Measurements from ENCODE around the gene LRCH2.

Gene LRCH2

GRCh38 chrX:115233497-115234455, at the start of gene LRCH2:
Gene LRCH2 (minus strand): TSS chrX:115234096. CDS start chrX:115234041, 55 bp downstream.
- Mint-ChIP-seq H3K4me3 (no peak within 1 kb of the TSS), H3K27ac (no peak within 1 kb of the TSS), H3K4me1 (no peaks in the 10 kb centered on the region), H3K9me3 (no peaks in the 10 kb centered on the region), H3K27me3 (peaks cover 21% of the 10 kb centered on the region), H3K36me3 (ENCODE audit: low read depth) (no peaks in the 10 kb centered on the region)
- no peak for DNase-seq
- no peak for ATAC-seq

- DNase-seq (no peak), ATAC-seq (no peak)
- Mint-ChIP-seq H3K27ac (no peak overlapping the region), H3K36me3 (ENCODE audit: low read depth) (no peaks in the 10 kb centered on the region), H3K27me3 (no peaks in the 10 kb centered on the region), H3K4me3 (no peak overlapping the region), H3K9me3 (peaks cover 4% of the 10 kb centered on the region), H3K4me1 (no peaks in the 10 kb centered on the region)
Observed at GRCh38 chrX:115269051-115269683, 35.3 kb upstream of the LRCH2 start.

- ATAC-seq (no peak), DNase-seq (no peak)
- Mint-ChIP-seq H3K9me3 (peaks cover 4% of the 10 kb centered on the region), H3K36me3 (ENCODE audit: low read depth) (no peaks in the 10 kb centered on the region), H3K27me3 (no peaks in the 10 kb centered on the region), H3K4me3 (no peak overlapping the region), H3K27ac (no peak overlapping the region), H3K4me1 (no peaks in the 10 kb centered on the region)
Observed at GRCh38 chrX:115268421-115268820, 34.5 kb upstream of the LRCH2 start.

GRCh38 chrX:115266300-115266699, 32.4 kb upstream of the LRCH2 start:
- Mint-ChIP-seq H3K36me3 (ENCODE audit: low read depth) (no peaks in the 10 kb centered on the region), H3K4me1 (no peaks in the 10 kb centered on the region), H3K27me3 (no peaks in the 10 kb centered on the region), H3K4me3 (no peak overlapping the region), H3K27ac (no peak overlapping the region), H3K9me3 (peaks cover 4% of the 10 kb centered on the region)
- DNase-seq, result no peak
- no peak for ATAC-seq

- Mint-ChIP-seq H3K4me1 (no peaks in the 10 kb centered on the region), H3K36me3 (ENCODE audit: low read depth) (no peaks in the 10 kb centered on the region), H3K27ac (no peak overlapping the region), H3K4me3 (no peak overlapping the region), H3K9me3 (peaks cover 4% of the 10 kb centered on the region), H3K27me3 (no peaks in the 10 kb centered on the region)
- DNase-seq (no peak), ATAC-seq (no peak)
Observed at GRCh38 chrX:115264009-115264408, 30.1 kb upstream of the LRCH2 start.

GRCh38 chrX:115261148-115261547, 27.3 kb upstream of the LRCH2 start:
- Mint-ChIP-seq H3K9me3 (no peaks in the 10 kb centered on the region), H3K27ac (no peak overlapping the region), H3K36me3 (ENCODE audit: low read depth) (no peaks in the 10 kb centered on the region), H3K27me3 (no peaks in the 10 kb centered on the region), H3K4me1 (no peaks in the 10 kb centered on the region), H3K4me3 (no peak overlapping the region)
- DNase-seq (no peak), ATAC-seq (no peak)

GRCh38 chrX:115260330-115260729, 26.4 kb upstream of the LRCH2 start:
- no peaks in the 10 kb centered on the region for H3K27me3 Mint-ChIP-seq
- no peaks in the 10 kb centered on the region for H3K36me3 Mint-ChIP-seq (ENCODE audit: low read depth)
- no peaks in the 10 kb centered on the region for H3K9me3 Mint-ChIP-seq
- H3K27ac Mint-ChIP-seq, result no peak overlapping the region
- H3K4me1 Mint-ChIP-seq, result no peaks in the 10 kb centered on the region
- no peak for ATAC-seq
- no peak for DNase-seq
- no peak overlapping the region for H3K4me3 Mint-ChIP-seq

- Mint-ChIP-seq H3K36me3 (ENCODE audit: low read depth) (no peaks in the 10 kb centered on the region), H3K27me3 (no peaks in the 10 kb centered on the region), H3K4me3 (no peak overlapping the region), H3K4me1 (no peaks in the 10 kb centered on the region), H3K9me3 (no peaks in the 10 kb centered on the region), H3K27ac (no peak overlapping the region)
- DNase-seq (no peak), ATAC-seq (no peak)
Observed at GRCh38 chrX:115259238-115259875, 25.5 kb upstream of the LRCH2 start.

GRCh38 chrX:115257711-115258110, 23.8 kb upstream of the LRCH2 start:
- no peak overlapping the region for H3K27ac Mint-ChIP-seq
- no peaks in the 10 kb centered on the region for H3K36me3 Mint-ChIP-seq (ENCODE audit: low read depth)
- H3K4me3 Mint-ChIP-seq, result no peak overlapping the region
- no peaks in the 10 kb centered on the region for H3K4me1 Mint-ChIP-seq
- ATAC-seq (no peak), DNase-seq (no peak)
- H3K27me3 Mint-ChIP-seq, result no peaks in the 10 kb centered on the region
- no peaks in the 10 kb centered on the region for H3K9me3 Mint-ChIP-seq

GRCh38 chrX:115255003-115255402, 21.1 kb upstream of the LRCH2 start:
- no peak overlapping the region for H3K27ac Mint-ChIP-seq

GRCh38 chrX:115251458-115252233, 17.8 kb upstream of the LRCH2 start:
- Mint-ChIP-seq H3K9me3 (no peaks in the 10 kb centered on the region), H3K27me3 (no peaks in the 10 kb centered on the region), H3K27ac (no peak overlapping the region), H3K4me1 (no peaks in the 10 kb centered on the region), H3K36me3 (ENCODE audit: low read depth) (no peaks in the 10 kb centered on the region), H3K4me3 (no peak overlapping the region)
- ATAC-seq (no peak), DNase-seq (no peak)

More at GRCh38 chrX:115255003-115255402, 21.1 kb upstream of the LRCH2 start:
- H3K27me3 Mint-ChIP-seq, result no peaks in the 10 kb centered on the region
- DNase-seq (no peak), ATAC-seq (no peak)
- no peaks in the 10 kb centered on the region for H3K36me3 Mint-ChIP-seq (ENCODE audit: low read depth)
- no peak overlapping the region for H3K4me3 Mint-ChIP-seq
- no peaks in the 10 kb centered on the region for H3K9me3 Mint-ChIP-seq
- H3K4me1 Mint-ChIP-seq, result no peaks in the 10 kb centered on the region

- H3K4me1 Mint-ChIP-seq, result no peaks in the 10 kb centered on the region
- ATAC-seq (no peak), DNase-seq (no peak)
- H3K27ac Mint-ChIP-seq, result no peak overlapping the region
- no peaks in the 10 kb centered on the region for H3K36me3 Mint-ChIP-seq (ENCODE audit: low read depth)
- no peak overlapping the region for H3K4me3 Mint-ChIP-seq
- H3K27me3 Mint-ChIP-seq, result peaks cover 16% of the 10 kb centered on the region
- H3K9me3 Mint-ChIP-seq, result no peaks in the 10 kb centered on the region
Observed at GRCh38 chrX:115237056-115237455, 3.2 kb upstream of the LRCH2 start.

GRCh38 chrX:115236560-115236959, 2.7 kb upstream of the LRCH2 start:
- H3K4me3 Mint-ChIP-seq, result no peak overlapping the region
- H3K27ac Mint-ChIP-seq, result no peak overlapping the region
- no peaks in the 10 kb centered on the region for H3K9me3 Mint-ChIP-seq
- no peaks in the 10 kb centered on the region for H3K36me3 Mint-ChIP-seq (ENCODE audit: low read depth)
- DNase-seq, result no peak
- ATAC-seq, result no peak
- H3K27me3 Mint-ChIP-seq, result peaks cover 21% of the 10 kb centered on the region
- H3K4me1 Mint-ChIP-seq, result no peaks in the 10 kb centered on the region

- DNase-seq (no peak), ATAC-seq (no peak)
- Mint-ChIP-seq H3K9me3 (no peaks in the 10 kb centered on the region), H3K36me3 (ENCODE audit: low read depth) (no peaks in the 10 kb centered on the region), H3K4me3 (no peak overlapping the region), H3K4me1 (no peaks in the 10 kb centered on the region), H3K27me3 (peaks cover 21% of the 10 kb centered on the region), H3K27ac (no peak overlapping the region)
Observed at GRCh38 chrX:115234461-115234860, 565 bp upstream of the LRCH2 start.

All from activated naive CD8-positive, alpha-beta T cell treated with anti-CD3 and anti-CD28 coated beads, Interleukin-2, amount 50 U/mL, for 24 hours (primary cell).